HepG2 (cell line): ENCODE measurements around the gene JUND. TPM values are rescaled to one million over a fixed set of nuclear protein-coding genes. Genes with fewer than 3 reads are reported as not detected.

Experiments
- ARNTL ChIP-seq: sonication (generic); formaldehyde crosslinking; IDR thresholded peaks from 2 replicates; pipeline ENCODE4 v1.4.0; 2020; ENCODE audit warnings: mild to moderate bottlenecking, missing genetic modification reagents
- CEBPB ChIP-seq: IDR thresholded peaks from 2 replicates; pipeline ENCODE4 v1.6.1; 2011; ENCODE audit warnings: low read depth, low read length, improper control_type of control experiment, borderline replicate concordance
- DPF2 ChIP-seq: sonication (generic); formaldehyde crosslinking; IDR thresholded peaks from 2 replicates; pipeline ENCODE4 v1.4.0; 2020; ENCODE audit warnings: mild to moderate bottlenecking, low read depth, missing genetic modification reagents, borderline replicate concordance
- FOXC1 ChIP-seq: sonication (generic); formaldehyde crosslinking; IDR thresholded peaks from 2 replicates; pipeline ENCODE4 v1.8.0; 2022; ENCODE audit warnings: mild to moderate bottlenecking, missing genetic modification reagents, borderline replicate concordance
- FOXP4 ChIP-seq: sonication (generic); formaldehyde crosslinking; IDR thresholded peaks from 2 replicates; pipeline ENCODE4 v1.4.0; 2020; ENCODE audit warnings: missing genetic modification reagents
- GABPB1 ChIP-seq: IDR thresholded peaks from 2 replicates; pipeline ENCODE4 v1.6.1; 2016; ENCODE audit warnings: mild to moderate bottlenecking, missing genetic modification reagents, moderate library complexity, missing compliant biosample characterization
- GTF3A ChIP-seq: sonication (generic); formaldehyde crosslinking; conservative IDR thresholded peaks from 2 replicates; pipeline ENCODE4 v1.4.0; 2020; ENCODE audit warnings: mild to moderate bottlenecking, missing genetic modification reagents
- MED8 ChIP-seq: sonication (generic); formaldehyde crosslinking; IDR thresholded peaks from 2 replicates; pipeline ENCODE4 v1.8.1; 2023; ENCODE audit warnings: mild to moderate bottlenecking, missing genetic modification reagents; ENCODE audit not compliant: insufficient replicate concordance
- MIXL1 ChIP-seq: IDR thresholded peaks from 2 replicates; pipeline ENCODE4 v1.6.1; 2016
- NR2F1 ChIP-seq, 2 experiments: fragments of 450-650 bp in 1 of 2; formaldehyde crosslinking in 1 of 2; IDR thresholded peaks; 2 replicates each; pipeline versions ENCODE4 v1.5.0 to v1.6.1; 2016 to 2020; ENCODE audit warnings: mild to moderate bottlenecking in 1 of 2, missing compliant biosample characterization in 1 of 2, missing genetic modification reagents in 1 of 2, moderate library complexity in 1 of 2
- SIX1 ChIP-seq: sonication (generic); formaldehyde crosslinking; IDR thresholded peaks from 2 replicates; pipeline ENCODE4 v1.4.0; 2020; ENCODE audit warnings: missing genetic modification reagents, borderline replicate concordance
- SP1 ChIP-seq, 2 experiments: fragments of 450-650 bp in 1 of 2; sonication (generic) in 1 of 2; formaldehyde crosslinking in 1 of 2; IDR thresholded peaks; 2 replicates each; pipeline versions ENCODE4 v1.4.0 to v1.6.1; 2016 to 2020; ENCODE audit warnings: missing genetic modification reagents in 1 of 2
- TCF7L2 ChIP-seq: IDR thresholded peaks from 2 replicates; pipeline ENCODE4 v1.6.1; 2011; ENCODE audit warnings: mild to moderate bottlenecking, low read depth, low read length, moderate library complexity
- TOE1 ChIP-seq: sonication (generic); formaldehyde crosslinking; IDR thresholded peaks from 2 replicates; pipeline ENCODE4 v1.4.0; 2020; ENCODE audit warnings: mild to moderate bottlenecking, missing genetic modification reagents
- XBP1 ChIP-seq: sonication (generic); formaldehyde crosslinking; IDR thresholded peaks from 2 replicates; pipeline ENCODE4 v1.5.0; 2020; ENCODE audit warnings: missing genetic modification reagents
- ZBED4 ChIP-seq: sonication (generic); formaldehyde crosslinking; IDR thresholded peaks from 2 replicates; pipeline ENCODE4 v1.4.0; 2020; ENCODE audit warnings: missing genetic modification reagents, borderline replicate concordance
- ZNF503 ChIP-seq: sonication (generic); formaldehyde crosslinking; IDR thresholded peaks from 2 replicates; pipeline ENCODE4 v1.4.0; 2020; ENCODE audit warnings: missing genetic modification reagents
- ZNF549 ChIP-seq: sonication (generic); formaldehyde crosslinking; IDR thresholded peaks from 2 replicates; pipeline ENCODE4 v1.5.0; 2020; ENCODE audit warnings: missing genetic modification reagents
- ZSCAN25 ChIP-seq: sonication (generic); formaldehyde crosslinking; IDR thresholded peaks from 2 replicates; pipeline ENCODE4 v1.8.0; 2022; ENCODE audit warnings: mild to moderate bottlenecking, missing genetic modification reagents
- polyA plus RNA-seq, 8 experiments: library from polyadenylated mRNA; depleted of rRNA in 3 of 8; stranded (reverse) in 7 of 8; unstranded in 1 of 8; fragments of >200 nt; fragmentation: Illumina TruSeq in 4 of 8; extraction: Trizol in 4 of 8; gene quantifications; 2 replicates each; pipeline versions ENCODE4 v1.2.1 to v1.2.3, GENCODE V29; 2011 to 2016; ENCODE audit warnings: low read depth in 4 of 8, missing spikeins in 1 of 8, mixed read lengths in 1 of 8; ENCODE audit not compliant: insufficient read depth in 1 of 8
- total RNA-seq, 5 experiments: library from RNA; depleted of rRNA; stranded (reverse); fragments of >200 nt; fragmentation: Illumina TruSeq; extraction: Trizol; gene quantifications; 2 replicates each; pipeline ENCODE4 v1.2.3, GENCODE V29; 2016; ENCODE audit warnings: low read depth in 1 of 5
- TF ChIP-seq, protein P1 (sequence below): sonication (generic); formaldehyde crosslinking; IDR thresholded peaks from 2 replicates; pipeline ENCODE4 v1.8.0; 2022; ENCODE audit warnings: mild to moderate bottlenecking, missing genetic modification reagents; ENCODE audit not compliant: insufficient replicate concordance

The JUND gene
- total and polyA plus RNA-seq, 2 of the 13 experiments (the other 11 are each of a cell fraction or from before 2014, with no cell fraction given), result 41.2 to 59.8 TPM

GRCh38 chr19:18319591-18320135 lies 38.2 kb upstream of the JUND start (continued):
- 0 out of 2 replicates have a peak, but pooled peaks have one; percentile 54 for TF ChIP-seq GTF3A (CRISPR knock-in tag)
- no peak; the same call in 1 of the 2 replicates for TF ChIP-seq ZBED4 (CRISPR knock-in tag)
- TF ChIP-seq GABPB1 (CRISPR knock-in tag), result peak; percentile 26; the same call in 1 of the 2 replicates
- 0 out of 2 replicates have a peak, but pooled peaks have one; percentile 11 for TF ChIP-seq FOXC1 (CRISPR knock-in tag)
- no peak for TF ChIP-seq TCF7L2
- no peak for TF ChIP-seq ZNF549 (CRISPR knock-in tag)
- TF ChIP-seq TOE1 (CRISPR knock-in tag), result 0 out of 2 replicates have a peak, but pooled peaks have one; percentile 35
- TF ChIP-seq ARNTL (CRISPR knock-in tag), result peak; percentile 98
- TF ChIP-seq ZNF503 (CRISPR knock-in tag), result peak; percentile 55; the same call in 1 of the 2 replicates
- no peak for TF ChIP-seq XBP1 (CRISPR knock-in tag)
- peak; percentile 72 for TF ChIP-seq MED8 (CRISPR knock-in tag)
- no peak for TF ChIP-seq SP1 (IDR thresholded peaks at IDR 0.05)
- no peak; the same call in 1 of the 2 replicates for TF ChIP-seq SP1 (CRISPR knock-in tag; IDR thresholded peaks at IDR 0.05)
- TF ChIP-seq CEBPB, result no peak
- TF ChIP-seq SIX1 (CRISPR knock-in tag), result peak; percentile 63; the same call in 1 of the 2 replicates
- TF ChIP-seq MIXL1, result peak; percentile 97
- TF ChIP-seq FOXP4, result peak; percentile 98
- peak; percentile 63; the same call in 1 of the 2 replicates for TF ChIP-seq ZSCAN25 (CRISPR knock-in tag)
- peak; percentile 92; the same call in 1 of the 2 replicates for TF ChIP-seq DPF2
- TF ChIP-seq, protein P1, sequence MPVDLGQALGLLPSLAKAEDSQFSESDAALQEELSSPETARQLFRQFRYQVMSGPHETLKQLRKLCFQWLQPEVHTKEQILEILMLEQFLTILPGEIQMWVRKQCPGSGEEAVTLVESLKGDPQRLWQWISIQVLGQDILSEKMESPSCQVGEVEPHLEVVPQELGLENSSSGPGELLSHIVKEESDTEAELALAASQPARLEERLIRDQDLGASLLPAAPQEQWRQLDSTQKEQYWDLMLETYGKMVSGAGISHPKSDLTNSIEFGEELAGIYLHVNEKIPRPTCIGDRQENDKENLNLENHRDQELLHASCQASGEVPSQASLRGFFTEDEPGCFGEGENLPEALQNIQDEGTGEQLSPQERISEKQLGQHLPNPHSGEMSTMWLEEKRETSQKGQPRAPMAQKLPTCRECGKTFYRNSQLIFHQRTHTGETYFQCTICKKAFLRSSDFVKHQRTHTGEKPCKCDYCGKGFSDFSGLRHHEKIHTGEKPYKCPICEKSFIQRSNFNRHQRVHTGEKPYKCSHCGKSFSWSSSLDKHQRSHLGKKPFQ (CRISPR knock-in tag), result peak; percentile 34
- TF ChIP-seq NR2F1 (CRISPR knock-in tag; IDR thresholded peaks at IDR 0.05), result peak in 1 of 2 experiments; percentile 48; a peak in 3 of 4 replicates
